ENCODE results near the gene SLC5A6.

- TF ChIP-seq POLR2A (IDR thresholded peaks at IDR 0.05): no peak
- TF ChIP-seq CTCF (IDR thresholded peaks at IDR 0.05): no peak
Measured at GRCh38 chr2:27175330-27175729, 36.7 kb downstream of the SLC5A6 start.
